HEK293 (cell line): ENCODE measurements around the gene SPACA5.

Source experiments
- GLI4 ChIP-seq: fragments of 450-650 bp; formaldehyde crosslinking; IDR thresholded peaks from 2 replicates; pipeline ENCODE4 v1.5.1; 2016; ENCODE audit warnings: missing biosample characterization, missing genetic modification characterization
- TCF7L2 ChIP-seq: IDR thresholded peaks from 2 replicates; pipeline ENCODE4 v1.6.1; 2011; ENCODE audit warnings: low read depth, mild to moderate bottlenecking, inconsistent platforms, low read length, moderate library complexity, borderline replicate concordance
- ZBTB1 ChIP-seq: fragments of 450-650 bp; formaldehyde crosslinking; IDR thresholded peaks from 2 replicates; pipeline ENCODE4 v1.5.1; 2016; ENCODE audit warnings: missing biosample characterization, missing genetic modification characterization
- ZBTB20 ChIP-seq: fragments of 450-650 bp; formaldehyde crosslinking; IDR thresholded peaks from 2 replicates; pipeline ENCODE4 v1.5.1; 2016; ENCODE audit warnings: missing biosample characterization, missing genetic modification characterization
- ZNF184 ChIP-seq: fragments of 450-650 bp; IDR thresholded peaks from 2 replicates; pipeline ENCODE4 v1.5.1; 2018; ENCODE audit warnings: missing biosample characterization, mild to moderate bottlenecking, missing genetic modification characterization
- ZNF549 ChIP-seq: fragments of 450-650 bp; IDR thresholded peaks from 2 replicates; pipeline ENCODE4 v1.5.1; 2018; ENCODE audit warnings: missing biosample characterization, missing genetic modification characterization, mild to moderate bottlenecking, inconsistent platforms, moderate library complexity
- ZSCAN30 ChIP-seq: fragments of 450-650 bp; IDR thresholded peaks from 2 replicates; pipeline ENCODE4 v1.5.1; 2018; ENCODE audit warnings: missing biosample characterization, mild to moderate bottlenecking, missing genetic modification characterization, moderate library complexity
- TF ChIP-seq, protein P1 (sequence below): fragments of 450-650 bp; formaldehyde crosslinking; IDR thresholded peaks from 2 replicates; pipeline ENCODE4 v1.5.1; 2016; ENCODE audit warnings: missing biosample characterization, missing genetic modification characterization
- TF ChIP-seq, protein P2 (sequence below): fragments of 450-650 bp; formaldehyde crosslinking; IDR thresholded peaks from 2 replicates; pipeline ENCODE4 v1.5.1; 2016; ENCODE audit warnings: missing biosample characterization, missing genetic modification characterization
- TF ChIP-seq, protein P3 (sequence below): fragments of 450-650 bp; formaldehyde crosslinking; IDR thresholded peaks from 2 replicates; pipeline ENCODE4 v1.5.1; 2016; ENCODE audit warnings: missing biosample characterization, missing genetic modification characterization
- TF ChIP-seq, protein P4 (sequence below): fragments of 450-650 bp; formaldehyde crosslinking; IDR thresholded peaks from 2 replicates; pipeline ENCODE4; 2016; ENCODE audit warnings: missing biosample characterization, missing genetic modification characterization
- TF ChIP-seq, protein P5 (sequence below): fragments of 450-650 bp; formaldehyde crosslinking; IDR thresholded peaks from 2 replicates; pipeline ENCODE4 v1.5.1; 2016; ENCODE audit warnings: missing biosample characterization, missing genetic modification characterization
- TF ChIP-seq, protein P6 (sequence below): fragments of 450-650 bp; formaldehyde crosslinking; IDR thresholded peaks from 2 replicates; pipeline ENCODE4 v1.5.1; 2016; ENCODE audit warnings: missing biosample characterization, missing genetic modification characterization

DNA sequence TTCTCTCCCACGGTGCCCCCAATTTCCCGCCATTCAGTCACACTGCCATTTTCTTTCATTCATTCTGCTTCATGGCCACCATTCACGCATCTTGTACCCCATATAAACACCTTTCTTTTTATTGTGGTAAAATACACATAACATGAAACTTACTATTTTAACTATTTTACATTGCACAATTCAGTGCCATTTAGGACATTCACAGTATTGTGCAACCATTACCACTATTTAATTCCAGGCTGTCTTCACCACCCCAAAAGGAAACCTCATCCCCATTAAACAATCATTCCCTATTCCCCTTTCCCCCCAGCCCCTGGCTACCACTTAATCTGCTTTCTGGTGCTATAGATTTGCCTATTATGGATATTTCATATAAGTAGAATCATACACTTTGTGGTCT, 15.9 kb downstream of the SPACA5 start:
- TF ChIP-seq, protein P1, sequence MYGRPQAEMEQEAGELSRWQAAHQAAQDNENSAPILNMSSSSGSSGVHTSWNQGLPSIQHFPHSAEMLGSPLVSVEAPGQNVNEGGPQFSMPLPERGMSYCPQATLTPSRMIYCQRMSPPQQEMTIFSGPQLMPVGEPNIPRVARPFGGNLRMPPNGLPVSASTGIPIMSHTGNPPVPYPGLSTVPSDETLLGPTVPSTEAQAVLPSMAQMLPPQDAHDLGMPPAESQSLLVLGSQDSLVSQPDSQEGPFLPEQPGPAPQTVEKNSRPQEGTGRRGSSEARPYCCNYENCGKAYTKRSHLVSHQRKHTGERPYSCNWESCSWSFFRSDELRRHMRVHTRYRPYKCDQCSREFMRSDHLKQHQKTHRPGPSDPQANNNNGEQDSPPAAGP (tag by site-specific recombination), result no peak
- no peak for TF ChIP-seq ZSCAN30 (tag by site-specific recombination)
- TF ChIP-seq, protein P2, sequence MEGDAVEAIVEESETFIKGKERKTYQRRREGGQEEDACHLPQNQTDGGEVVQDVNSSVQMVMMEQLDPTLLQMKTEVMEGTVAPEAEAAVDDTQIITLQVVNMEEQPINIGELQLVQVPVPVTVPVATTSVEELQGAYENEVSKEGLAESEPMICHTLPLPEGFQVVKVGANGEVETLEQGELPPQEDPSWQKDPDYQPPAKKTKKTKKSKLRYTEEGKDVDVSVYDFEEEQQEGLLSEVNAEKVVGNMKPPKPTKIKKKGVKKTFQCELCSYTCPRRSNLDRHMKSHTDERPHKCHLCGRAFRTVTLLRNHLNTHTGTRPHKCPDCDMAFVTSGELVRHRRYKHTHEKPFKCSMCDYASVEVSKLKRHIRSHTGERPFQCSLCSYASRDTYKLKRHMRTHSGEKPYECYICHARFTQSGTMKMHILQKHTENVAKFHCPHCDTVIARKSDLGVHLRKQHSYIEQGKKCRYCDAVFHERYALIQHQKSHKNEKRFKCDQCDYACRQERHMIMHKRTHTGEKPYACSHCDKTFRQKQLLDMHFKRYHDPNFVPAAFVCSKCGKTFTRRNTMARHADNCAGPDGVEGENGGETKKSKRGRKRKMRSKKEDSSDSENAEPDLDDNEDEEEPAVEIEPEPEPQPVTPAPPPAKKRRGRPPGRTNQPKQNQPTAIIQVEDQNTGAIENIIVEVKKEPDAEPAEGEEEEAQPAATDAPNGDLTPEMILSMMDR (tag by site-specific recombination), result no peak
- TF ChIP-seq, protein P3, sequence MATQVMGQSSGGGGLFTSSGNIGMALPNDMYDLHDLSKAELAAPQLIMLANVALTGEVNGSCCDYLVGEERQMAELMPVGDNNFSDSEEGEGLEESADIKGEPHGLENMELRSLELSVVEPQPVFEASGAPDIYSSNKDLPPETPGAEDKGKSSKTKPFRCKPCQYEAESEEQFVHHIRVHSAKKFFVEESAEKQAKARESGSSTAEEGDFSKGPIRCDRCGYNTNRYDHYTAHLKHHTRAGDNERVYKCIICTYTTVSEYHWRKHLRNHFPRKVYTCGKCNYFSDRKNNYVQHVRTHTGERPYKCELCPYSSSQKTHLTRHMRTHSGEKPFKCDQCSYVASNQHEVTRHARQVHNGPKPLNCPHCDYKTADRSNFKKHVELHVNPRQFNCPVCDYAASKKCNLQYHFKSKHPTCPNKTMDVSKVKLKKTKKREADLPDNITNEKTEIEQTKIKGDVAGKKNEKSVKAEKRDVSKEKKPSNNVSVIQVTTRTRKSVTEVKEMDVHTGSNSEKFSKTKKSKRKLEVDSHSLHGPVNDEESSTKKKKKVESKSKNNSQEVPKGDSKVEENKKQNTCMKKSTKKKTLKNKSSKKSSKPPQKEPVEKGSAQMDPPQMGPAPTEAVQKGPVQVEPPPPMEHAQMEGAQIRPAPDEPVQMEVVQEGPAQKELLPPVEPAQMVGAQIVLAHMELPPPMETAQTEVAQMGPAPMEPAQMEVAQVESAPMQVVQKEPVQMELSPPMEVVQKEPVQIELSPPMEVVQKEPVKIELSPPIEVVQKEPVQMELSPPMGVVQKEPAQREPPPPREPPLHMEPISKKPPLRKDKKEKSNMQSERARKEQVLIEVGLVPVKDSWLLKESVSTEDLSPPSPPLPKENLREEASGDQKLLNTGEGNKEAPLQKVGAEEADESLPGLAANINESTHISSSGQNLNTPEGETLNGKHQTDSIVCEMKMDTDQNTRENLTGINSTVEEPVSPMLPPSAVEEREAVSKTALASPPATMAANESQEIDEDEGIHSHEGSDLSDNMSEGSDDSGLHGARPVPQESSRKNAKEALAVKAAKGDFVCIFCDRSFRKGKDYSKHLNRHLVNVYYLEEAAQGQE (tag by site-specific recombination), result no peak
- TF ChIP-seq ZNF184 (tag by site-specific recombination), result no peak
- no peak for TF ChIP-seq TCF7L2
- no peak for TF ChIP-seq GLI4 (tag by site-specific recombination)
- TF ChIP-seq, protein P4, sequence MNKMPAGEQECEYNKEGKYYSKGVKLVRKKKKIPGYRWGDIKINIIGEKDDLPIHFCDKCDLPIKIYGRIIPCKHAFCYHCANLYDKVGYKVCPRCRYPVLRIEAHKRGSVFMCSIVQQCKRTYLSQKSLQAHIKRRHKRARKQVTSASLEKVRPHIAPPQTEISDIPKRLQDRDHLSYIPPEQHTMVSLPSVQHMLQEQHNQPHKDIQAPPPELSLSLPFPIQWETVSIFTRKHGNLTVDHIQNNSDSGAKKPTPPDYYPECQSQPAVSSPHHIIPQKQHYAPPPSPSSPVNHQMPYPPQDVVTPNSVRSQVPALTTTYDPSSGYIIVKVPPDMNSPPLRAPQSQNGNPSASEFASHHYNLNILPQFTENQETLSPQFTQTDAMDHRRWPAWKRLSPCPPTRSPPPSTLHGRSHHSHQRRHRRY (tag by site-specific recombination), result no peak
- TF ChIP-seq ZBTB20, result no peak
- TF ChIP-seq, protein P5, sequence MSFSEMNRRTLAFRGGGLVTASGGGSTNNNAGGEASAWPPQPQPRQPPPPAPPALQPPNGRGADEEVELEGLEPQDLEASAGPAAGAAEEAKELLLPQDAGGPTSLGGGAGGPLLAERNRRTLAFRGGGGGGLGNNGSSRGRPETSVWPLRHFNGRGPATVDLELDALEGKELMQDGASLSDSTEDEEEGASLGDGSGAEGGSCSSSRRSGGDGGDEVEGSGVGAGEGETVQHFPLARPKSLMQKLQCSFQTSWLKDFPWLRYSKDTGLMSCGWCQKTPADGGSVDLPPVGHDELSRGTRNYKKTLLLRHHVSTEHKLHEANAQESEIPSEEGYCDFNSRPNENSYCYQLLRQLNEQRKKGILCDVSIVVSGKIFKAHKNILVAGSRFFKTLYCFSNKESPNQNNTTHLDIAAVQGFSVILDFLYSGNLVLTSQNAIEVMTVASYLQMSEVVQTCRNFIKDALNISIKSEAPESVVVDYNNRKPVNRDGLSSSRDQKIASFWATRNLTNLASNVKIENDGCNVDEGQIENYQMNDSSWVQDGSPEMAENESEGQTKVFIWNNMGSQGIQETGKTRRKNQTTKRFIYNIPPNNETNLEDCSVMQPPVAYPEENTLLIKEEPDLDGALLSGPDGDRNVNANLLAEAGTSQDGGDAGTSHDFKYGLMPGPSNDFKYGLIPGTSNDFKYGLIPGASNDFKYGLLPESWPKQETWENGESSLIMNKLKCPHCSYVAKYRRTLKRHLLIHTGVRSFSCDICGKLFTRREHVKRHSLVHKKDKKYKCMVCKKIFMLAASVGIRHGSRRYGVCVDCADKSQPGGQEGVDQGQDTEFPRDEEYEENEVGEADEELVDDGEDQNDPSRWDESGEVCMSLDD (tag by site-specific recombination), result no peak
- no peak for TF ChIP-seq ZNF549
- TF ChIP-seq, protein P6, sequence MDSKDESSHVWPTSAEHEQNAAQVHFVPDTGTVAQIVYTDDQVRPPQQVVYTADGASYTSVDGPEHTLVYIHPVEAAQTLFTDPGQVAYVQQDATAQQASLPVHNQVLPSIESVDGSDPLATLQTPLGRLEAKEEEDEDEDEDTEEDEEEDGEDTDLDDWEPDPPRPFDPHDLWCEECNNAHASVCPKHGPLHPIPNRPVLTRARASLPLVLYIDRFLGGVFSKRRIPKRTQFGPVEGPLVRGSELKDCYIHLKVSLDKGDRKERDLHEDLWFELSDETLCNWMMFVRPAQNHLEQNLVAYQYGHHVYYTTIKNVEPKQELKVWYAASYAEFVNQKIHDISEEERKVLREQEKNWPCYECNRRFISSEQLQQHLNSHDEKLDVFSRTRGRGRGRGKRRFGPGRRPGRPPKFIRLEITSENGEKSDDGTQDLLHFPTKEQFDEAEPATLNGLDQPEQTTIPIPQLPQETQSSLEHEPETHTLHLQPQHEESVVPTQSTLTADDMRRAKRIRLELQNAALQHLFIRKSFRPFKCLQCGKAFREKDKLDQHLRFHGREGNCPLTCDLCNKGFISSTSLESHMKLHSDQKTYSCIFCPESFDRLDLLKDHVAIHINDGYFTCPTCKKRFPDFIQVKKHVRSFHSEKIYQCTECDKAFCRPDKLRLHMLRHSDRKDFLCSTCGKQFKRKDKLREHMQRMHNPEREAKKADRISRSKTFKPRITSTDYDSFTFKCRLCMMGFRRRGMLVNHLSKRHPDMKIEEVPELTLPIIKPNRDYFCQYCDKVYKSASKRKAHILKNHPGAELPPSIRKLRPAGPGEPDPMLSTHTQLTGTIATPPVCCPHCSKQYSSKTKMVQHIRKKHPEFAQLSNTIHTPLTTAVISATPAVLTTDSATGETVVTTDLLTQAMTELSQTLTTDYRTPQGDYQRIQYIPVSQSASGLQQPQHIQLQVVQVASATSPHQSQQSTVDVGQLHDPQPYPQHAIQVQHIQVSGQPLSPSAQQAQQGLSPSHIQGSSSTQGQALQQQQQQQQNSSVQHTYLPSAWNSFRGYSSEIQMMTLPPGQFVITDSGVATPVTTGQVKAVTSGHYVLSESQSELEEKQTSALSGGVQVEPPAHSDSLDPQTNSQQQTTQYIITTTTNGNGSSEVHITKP (tag by site-specific recombination), result no peak
- TF ChIP-seq ZBTB1 (tag by site-specific recombination), result no peak
